GM12872 (cell line): ENCODE data around the gene SOAT2.

Source experiments
- TF ChIP-seq, protein P1 (sequence below): IDR thresholded peaks from 3 replicates; pipeline ENCODE4 v1.5.1; 2011; ENCODE audit warnings: low read depth, mild to moderate bottlenecking, low read length, moderate library complexity; ENCODE audit not compliant: insufficient read depth

SOAT2 gene

GRCh38 chr12:53067993-53068770 is 35.1 kb upstream of the SOAT2 start:
- TF ChIP-seq, protein P1, sequence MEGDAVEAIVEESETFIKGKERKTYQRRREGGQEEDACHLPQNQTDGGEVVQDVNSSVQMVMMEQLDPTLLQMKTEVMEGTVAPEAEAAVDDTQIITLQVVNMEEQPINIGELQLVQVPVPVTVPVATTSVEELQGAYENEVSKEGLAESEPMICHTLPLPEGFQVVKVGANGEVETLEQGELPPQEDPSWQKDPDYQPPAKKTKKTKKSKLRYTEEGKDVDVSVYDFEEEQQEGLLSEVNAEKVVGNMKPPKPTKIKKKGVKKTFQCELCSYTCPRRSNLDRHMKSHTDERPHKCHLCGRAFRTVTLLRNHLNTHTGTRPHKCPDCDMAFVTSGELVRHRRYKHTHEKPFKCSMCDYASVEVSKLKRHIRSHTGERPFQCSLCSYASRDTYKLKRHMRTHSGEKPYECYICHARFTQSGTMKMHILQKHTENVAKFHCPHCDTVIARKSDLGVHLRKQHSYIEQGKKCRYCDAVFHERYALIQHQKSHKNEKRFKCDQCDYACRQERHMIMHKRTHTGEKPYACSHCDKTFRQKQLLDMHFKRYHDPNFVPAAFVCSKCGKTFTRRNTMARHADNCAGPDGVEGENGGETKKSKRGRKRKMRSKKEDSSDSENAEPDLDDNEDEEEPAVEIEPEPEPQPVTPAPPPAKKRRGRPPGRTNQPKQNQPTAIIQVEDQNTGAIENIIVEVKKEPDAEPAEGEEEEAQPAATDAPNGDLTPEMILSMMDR: no peak

DNA sequence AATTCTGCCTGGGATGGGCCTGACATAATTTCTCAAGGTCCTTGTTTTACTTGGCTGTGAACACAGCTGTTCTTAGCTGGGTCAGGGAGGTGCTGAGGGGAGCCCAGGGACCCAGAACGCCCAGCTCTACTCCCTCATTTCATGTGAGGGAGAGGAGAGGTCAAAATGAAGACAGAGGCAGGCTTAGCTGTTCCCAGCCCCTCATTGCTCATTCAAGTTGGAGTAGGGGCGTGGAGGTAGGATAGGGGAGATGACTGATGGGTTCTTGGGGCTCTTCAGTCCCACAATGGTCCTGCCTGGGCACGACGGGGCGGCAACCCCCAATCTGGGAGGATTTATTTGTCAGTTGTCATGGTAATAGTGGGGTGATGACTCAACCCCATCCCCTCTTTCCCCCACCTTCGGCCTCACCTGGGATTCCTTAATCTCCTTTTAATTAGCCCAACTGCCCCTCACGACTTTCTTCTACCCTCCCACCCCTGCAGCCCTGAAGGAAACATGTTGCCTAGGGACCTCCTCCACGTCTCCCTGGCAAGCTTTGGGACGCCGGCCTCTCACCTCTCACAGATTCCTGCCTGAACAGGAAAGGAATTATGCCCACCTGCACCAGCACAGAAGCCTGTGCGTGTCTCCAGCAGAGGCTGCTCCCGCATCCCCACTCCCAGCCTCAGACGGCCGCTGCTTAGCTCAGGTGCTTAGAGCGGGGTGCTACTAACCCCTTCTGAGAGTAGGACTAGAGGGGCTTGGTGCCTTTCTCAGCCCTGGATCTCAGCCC is 34.3 kb upstream of the SOAT2 start:
- TF ChIP-seq, protein P1: no peak

GRCh38 chr12:53069621-53070410 is 33.5 kb upstream of the SOAT2 start:
- TF ChIP-seq, protein P1: no peak

DNA sequence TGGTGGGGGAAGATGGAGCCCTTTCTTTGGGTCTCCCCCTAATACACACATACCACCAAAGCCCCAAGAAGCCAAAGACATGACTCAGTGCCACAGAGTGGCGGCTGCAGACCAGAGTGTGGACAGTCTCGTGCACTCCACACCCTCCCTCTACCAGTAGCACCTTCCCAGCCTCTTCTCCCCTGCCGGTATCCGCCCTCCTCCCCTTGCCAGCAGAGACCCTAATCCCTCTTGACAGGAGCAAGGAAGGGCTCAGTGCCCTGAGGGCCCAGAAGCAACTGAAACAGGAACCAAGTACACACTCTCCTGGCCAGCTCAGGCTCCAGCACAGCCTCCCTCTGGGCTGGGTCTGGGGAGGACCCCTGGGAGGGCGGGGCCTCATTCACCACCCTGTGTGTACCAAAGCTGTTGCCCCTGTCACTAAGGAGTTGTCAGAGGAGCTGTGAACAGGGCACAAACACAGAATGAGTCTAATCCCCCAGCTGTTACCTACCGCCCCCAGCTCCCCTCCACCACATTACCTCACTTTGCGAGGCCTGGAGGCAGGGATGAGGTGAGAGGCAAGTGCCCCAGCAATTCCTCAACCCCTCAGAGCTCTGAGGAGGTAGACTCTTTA is 32.3 kb upstream of the SOAT2 start:
- TF ChIP-seq, protein P1: no peak

- TF ChIP-seq, protein P1: no peak
Observed at GRCh38 chr12:53071591-53072551, 31.4 kb upstream of the SOAT2 start.

- TF ChIP-seq, protein P1: no peak
Observed at GRCh38 chr12:53073881-53074280, 29.4 kb upstream of the SOAT2 start.
